Natural killer cell treated with Interleukin-12 subunit alpha and Interleukin-12 subunit beta and Interleukin-15 and Interleukin-18, amount 100 ng/mL, for 72 hours (primary cell): Measurements from ENCODE around the gene MPHOSPH8. TPM values are rescaled to one million over a fixed set of nuclear protein-coding genes. Genes with fewer than 3 reads are reported as not detected.

Experiments used
- ATAC-seq, 2 donors: fragments of 150-1000 bp; cut with Tn5 transposase in 1 of 2; sonication (Bioruptor Pico), chemical (Tn5 transposase) in 1 of 2; 2 replicates each; pipeline ENCODE4 v1.10.0; 2021
- DNase-seq: peaks from one replicate; pipeline ENCODE4 v3.0.0; 2022; ENCODE audit warnings: low spot score
- H3K27ac Mint-ChIP-seq, 2 donors: 1 replicate in 1 of 2; 2 replicates in 1 of 2; pipeline ENCODE4 v1.8.0; 2022; ENCODE audit warnings: mixed read lengths in 2 of 2, mild to moderate bottlenecking in 1 of 2, moderate library complexity in 1 of 2
- H3K27me3 Mint-ChIP-seq, 2 donors: 1 replicate in 1 of 2; 2 replicates in 1 of 2; pipeline ENCODE4 v1.8.0; 2022; ENCODE audit warnings: mixed read lengths in 2 of 2
- H3K36me3 Mint-ChIP-seq: one replicate; pipeline ENCODE4 v1.8.0; 2022; ENCODE audit warnings: mixed read lengths
- H3K4me1 Mint-ChIP-seq, 2 donors: 1 replicate in 1 of 2; 2 replicates in 1 of 2; pipeline ENCODE4 v1.8.0; 2022; ENCODE audit warnings: low read depth in 2 of 2, mixed read lengths in 2 of 2, mild to moderate bottlenecking in 1 of 2
- H3K4me3 Mint-ChIP-seq: one replicate; pipeline ENCODE4 v1.8.0; 2022; ENCODE audit warnings: mixed read lengths
- H3K9me3 Mint-ChIP-seq: 2 replicates; pipeline ENCODE4 v1.8.0; 2022; ENCODE audit warnings: mixed read lengths
- total RNA-seq, 2 donors: library from RNA; stranded (reverse); gene quantifications; one replicate each; pipeline ENCODE4 v1.2.3, GENCODE V29; 2022

The MPHOSPH8 gene
- total RNA-seq, 2 donors from 2014 or later: 33.4 to 39.0 TPM

DNA sequence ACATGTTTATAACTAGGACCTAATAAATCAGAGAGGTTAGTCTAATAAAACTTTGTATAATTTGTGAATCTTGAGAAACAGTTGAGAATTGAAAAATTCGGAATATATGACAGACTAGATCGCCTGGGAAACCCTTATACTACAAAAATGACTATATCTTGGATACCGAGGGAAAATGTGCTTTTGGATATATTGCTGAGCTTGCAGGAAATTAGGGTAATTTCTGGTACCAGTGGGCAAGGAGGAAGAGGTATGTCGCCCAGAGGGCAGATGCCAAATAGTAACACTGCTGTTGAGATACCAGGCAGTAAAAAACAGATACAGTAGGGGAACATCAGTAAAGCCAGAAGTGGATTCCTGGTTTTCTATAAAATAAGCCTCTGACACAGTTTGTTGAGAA is 17.3 kb downstream of the MPHOSPH8 start:
- H3K4me3 Mint-ChIP-seq: no peak overlapping the region
- no peak overlapping the region for H3K27ac Mint-ChIP-seq
- peaks cover 9 to 12% of the 10 kb centered on the region in 2 donors for H3K4me1 Mint-ChIP-seq
- ATAC-seq: no peak
- H3K36me3 Mint-ChIP-seq: peaks cover 35% of the 10 kb centered on the region
- H3K27me3 Mint-ChIP-seq: no peaks in the 10 kb centered on the region
- no peaks in the 10 kb centered on the region for H3K9me3 Mint-ChIP-seq
- no peak for DNase-seq

DNA sequence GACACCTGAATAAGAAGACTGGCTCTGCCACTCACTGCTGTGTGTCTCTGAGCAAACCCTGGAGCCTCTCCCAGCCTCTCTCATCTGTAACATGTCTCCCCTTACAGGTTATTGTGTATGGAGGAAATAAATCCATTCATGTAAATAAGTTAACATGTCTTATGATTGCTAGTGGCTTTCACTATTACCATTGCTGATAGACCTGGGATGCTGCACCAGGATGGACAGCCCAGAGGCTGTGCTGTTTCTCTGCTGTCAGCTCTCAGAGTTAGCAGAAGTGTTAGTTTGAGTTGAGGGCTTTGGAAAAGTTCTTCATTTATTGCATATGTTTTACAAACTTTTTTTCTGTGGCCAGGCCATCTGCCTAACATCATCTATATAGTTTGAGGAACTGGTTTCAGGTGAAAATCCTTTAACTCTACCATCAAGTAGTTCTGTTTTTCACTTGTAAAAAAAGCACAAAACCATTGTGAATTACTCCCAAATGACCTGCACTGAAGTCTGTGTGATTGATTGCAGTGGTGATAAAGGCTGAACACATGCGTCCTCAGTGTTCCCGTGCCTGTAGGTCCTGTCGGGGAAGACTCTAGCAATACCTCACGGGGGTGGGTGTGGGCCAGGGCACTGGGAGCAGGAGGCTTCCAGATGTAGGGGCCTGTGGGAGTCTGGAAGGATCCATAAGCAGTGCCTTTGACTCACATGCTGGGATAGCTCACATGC is 24.6 kb downstream of the MPHOSPH8 start:
- H3K9me3 Mint-ChIP-seq: no peaks in the 10 kb centered on the region
- no peak for ATAC-seq
- peaks cover 3 to 13% of the 10 kb centered on the region in 2 donors for H3K4me1 Mint-ChIP-seq
- no peaks in the 10 kb centered on the region for H3K27me3 Mint-ChIP-seq
- DNase-seq: no peak
- H3K4me3 Mint-ChIP-seq: no peak overlapping the region
- H3K27ac Mint-ChIP-seq: no peak overlapping the region
- peaks cover 18% of the 10 kb centered on the region for H3K36me3 Mint-ChIP-seq

DNA sequence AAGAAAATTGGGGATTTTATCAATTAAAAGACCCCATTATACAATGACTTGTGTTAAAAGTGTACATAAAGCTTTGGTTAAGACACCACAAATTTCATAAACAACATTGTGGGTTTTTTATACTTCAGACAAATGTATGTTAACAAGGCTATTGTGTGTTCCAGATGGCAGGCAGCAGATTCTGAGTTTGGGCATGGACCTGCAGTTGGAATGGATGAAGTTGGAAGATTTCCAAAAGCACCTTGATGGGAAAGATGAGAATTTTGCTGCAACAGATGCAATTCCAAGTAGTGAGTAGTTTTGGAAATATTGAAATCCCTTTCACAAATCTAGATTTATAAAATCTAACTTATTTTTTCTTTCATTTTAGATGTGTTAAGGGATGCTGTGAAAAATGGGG is 25.4 kb downstream of the MPHOSPH8 start:
- Mint-ChIP-seq H3K4me1 (peaks cover 0 to 13% of the 10 kb centered on the region in 2 donors), H3K27me3 (no peaks in the 10 kb centered on the region), H3K9me3 (no peaks in the 10 kb centered on the region), H3K4me3 (no peak overlapping the region), H3K27ac (no peak overlapping the region), H3K36me3 (peaks cover 12% of the 10 kb centered on the region)
- DNase-seq (no peak), ATAC-seq (no peak)

DNA sequence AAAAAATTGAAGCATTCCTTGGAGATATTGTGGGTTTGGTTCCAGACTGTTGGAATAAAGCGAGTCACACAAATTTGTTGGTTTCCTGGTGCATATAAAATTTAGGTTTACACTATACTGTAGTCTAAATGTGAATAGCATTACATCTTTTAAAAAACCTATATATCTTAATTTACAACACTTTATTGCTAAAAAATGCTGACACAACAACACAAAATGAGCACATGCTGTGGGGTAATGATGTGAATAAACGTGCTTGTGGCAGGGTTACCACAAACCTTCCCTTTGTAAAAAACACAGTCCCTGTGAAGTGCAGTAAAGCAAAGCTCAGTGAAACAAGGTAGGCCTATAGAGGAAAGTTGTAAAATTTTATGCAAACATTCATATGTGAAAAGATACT is 27.7 kb downstream of the MPHOSPH8 start:
- peaks cover 9 to 18% of the 10 kb centered on the region in 2 donors for H3K4me1 Mint-ChIP-seq
- H3K9me3 Mint-ChIP-seq: no peaks in the 10 kb centered on the region
- H3K4me3 Mint-ChIP-seq: no peak overlapping the region
- peaks cover 17% of the 10 kb centered on the region for H3K36me3 Mint-ChIP-seq
- no peak overlapping the region for H3K27ac Mint-ChIP-seq
- no peak for ATAC-seq
- no peak for DNase-seq
- H3K27me3 Mint-ChIP-seq: no peaks in the 10 kb centered on the region

DNA sequence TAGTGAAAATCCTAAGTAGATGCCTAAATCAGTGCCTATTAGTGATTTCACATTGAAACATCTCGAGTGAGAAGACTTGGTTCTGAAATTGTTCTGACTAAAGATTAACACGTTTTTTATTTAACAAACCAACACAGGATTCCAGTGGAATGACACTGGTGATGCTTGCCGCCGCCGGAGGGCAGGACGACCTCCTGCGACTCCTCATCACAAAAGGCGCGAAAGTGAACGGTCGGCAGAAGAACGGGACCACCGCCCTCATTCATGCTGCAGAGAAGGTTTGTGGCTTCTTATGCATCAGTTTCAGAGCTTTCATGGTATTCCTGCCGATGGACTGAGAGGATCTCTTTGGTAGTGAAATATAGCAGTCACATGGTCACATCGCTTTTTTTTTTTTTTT is 28.1 kb downstream of the MPHOSPH8 start:
- Mint-ChIP-seq H3K36me3 (peaks cover 17% of the 10 kb centered on the region), H3K4me1 (peaks cover 9 to 18% of the 10 kb centered on the region in 2 donors), H3K27me3 (no peaks in the 10 kb centered on the region), H3K9me3 (no peaks in the 10 kb centered on the region), H3K4me3 (no peak overlapping the region), H3K27ac (no peak overlapping the region)
- ATAC-seq (no peak), DNase-seq (no peak)

DNA sequence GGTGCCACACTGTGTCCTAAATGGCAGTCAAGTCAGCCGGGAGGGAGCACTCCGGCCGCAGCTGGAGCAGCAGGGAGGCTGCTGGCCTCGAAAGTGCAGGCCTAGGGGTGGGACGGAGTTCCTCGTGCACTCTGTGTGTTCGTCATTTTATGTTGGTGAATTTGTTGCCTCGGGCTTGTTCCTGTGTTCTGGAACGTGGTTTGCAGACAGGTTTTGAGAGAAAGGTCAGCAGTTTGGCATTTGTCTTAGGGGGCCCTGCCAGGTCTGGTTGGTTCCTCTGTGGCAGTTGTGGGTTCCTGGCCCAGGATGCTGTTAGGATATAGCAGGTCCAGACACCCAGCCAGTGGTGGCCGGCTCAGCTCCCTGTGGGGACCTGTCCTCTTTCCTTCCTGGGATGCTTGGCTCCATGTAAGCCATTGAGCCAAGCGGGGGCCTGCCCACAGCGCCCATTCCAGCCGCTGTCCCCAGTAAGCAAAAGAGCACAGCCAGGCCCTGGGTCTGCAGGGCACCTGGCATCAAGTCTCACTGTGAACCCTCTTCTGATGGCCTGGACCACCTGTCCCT is 30.0 kb downstream of the MPHOSPH8 start:
- peaks cover 18% of the 10 kb centered on the region for H3K36me3 Mint-ChIP-seq
- ATAC-seq (peak in 1 of 2 donors; percentile 8), DNase-seq (no peak)
- H3K27ac Mint-ChIP-seq: no peak overlapping the region
- no peaks in the 10 kb centered on the region for H3K9me3 Mint-ChIP-seq
- H3K27me3 Mint-ChIP-seq: no peaks in the 10 kb centered on the region
- H3K4me1 Mint-ChIP-seq: peaks cover 9 to 14% of the 10 kb centered on the region in 2 donors
- H3K4me3 Mint-ChIP-seq: no peak overlapping the region

DNA sequence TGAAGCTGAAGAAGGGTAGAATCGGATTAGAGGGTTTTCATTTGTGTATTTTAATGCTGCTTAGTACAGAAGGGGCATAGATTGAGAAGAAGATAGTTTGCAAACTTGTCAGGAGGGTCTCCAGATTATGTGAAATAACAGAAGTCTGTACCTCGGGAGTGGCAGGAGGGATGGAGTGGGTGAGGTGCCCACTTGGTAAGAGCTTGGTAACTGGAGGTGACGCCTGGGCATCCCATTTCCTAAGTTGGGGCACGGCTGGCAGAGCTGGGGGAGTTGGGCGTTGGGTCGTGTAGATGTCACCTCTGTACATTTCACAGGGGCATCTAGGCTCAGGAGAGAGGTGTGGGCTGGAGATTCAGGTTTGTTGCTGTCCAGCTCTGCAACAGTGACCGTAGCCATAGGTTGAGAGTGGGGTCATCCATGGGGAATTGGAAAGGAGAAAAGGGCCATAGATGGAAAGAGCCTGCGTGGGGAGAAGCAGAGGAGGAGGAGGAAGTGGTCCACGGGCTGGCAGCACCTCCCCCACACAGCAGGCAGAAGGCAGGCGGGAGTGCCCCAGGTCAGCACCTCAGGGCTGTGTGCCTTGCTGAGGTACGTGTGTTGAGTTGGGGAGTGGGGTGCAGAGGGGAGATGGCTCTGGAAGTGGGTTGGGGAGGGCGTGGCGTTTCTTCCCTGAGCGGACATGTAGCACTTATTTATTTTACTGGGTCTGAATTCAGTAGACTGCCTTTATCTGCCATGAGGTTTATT is 31.2 kb downstream of the MPHOSPH8 start:
- H3K36me3 Mint-ChIP-seq: peaks cover 17% of the 10 kb centered on the region
- H3K9me3 Mint-ChIP-seq: no peaks in the 10 kb centered on the region
- no peaks in the 10 kb centered on the region for H3K27me3 Mint-ChIP-seq
- H3K4me1 Mint-ChIP-seq: peaks cover 9 to 10% of the 10 kb centered on the region in 2 donors
- peak overlapping the region; percentile 0 to 34 for H3K27ac Mint-ChIP-seq
- no peak for ATAC-seq
- no peak overlapping the region for H3K4me3 Mint-ChIP-seq
- DNase-seq: no peak

DNA sequence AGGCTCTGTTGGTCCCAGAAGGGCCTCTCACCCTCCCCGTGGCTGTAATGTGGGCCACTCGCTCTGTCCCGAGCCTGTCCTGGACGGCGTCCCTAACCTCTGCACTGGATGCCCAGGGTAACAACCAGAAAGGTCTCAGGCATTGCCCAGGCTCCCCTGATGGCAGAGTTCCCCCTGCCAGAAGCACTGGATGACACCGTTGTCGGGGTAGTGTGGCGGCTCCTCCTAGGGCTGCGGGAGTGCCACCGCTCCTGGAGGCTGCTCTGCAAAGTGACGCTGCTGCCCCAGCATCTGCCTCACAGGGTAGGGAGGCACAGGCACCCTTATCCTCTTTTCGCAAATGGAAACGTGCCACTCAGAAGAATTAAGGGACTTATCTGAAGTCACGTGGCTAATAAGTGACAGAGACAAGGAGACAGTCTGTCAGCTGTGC is 32.0 kb downstream of the MPHOSPH8 start:
- no peak for DNase-seq
- peak; percentile 15 to 46 for ATAC-seq
- peaks cover 15% of the 10 kb centered on the region for H3K36me3 Mint-ChIP-seq
- H3K27ac Mint-ChIP-seq: peak overlapping the region; percentile 0 to 34
- no peaks in the 10 kb centered on the region for H3K9me3 Mint-ChIP-seq
- no peak overlapping the region for H3K4me3 Mint-ChIP-seq
- peaks cover 9 to 10% of the 10 kb centered on the region in 2 donors for H3K4me1 Mint-ChIP-seq
- no peaks in the 10 kb centered on the region for H3K27me3 Mint-ChIP-seq

DNA sequence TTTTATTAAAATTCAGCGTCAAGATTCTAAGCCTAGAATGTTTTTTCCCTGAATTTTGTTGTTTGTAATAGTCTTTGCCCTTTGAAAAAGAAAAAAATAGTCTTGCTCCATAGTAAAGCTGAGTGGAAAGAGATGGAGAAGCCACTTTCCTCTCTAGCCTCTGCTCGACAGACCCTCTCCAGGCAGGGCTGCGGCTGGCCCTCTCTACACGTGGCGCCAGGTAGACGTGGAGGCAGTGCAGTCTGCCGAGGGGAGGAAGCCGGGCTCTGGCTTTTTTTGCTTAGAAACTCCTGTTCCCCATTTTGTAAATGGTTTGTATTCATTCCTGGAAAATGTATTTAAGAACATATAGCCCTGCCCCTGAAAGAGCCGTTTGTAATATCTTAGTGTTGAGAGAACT is 35.3 kb downstream of the MPHOSPH8 start:
- Mint-ChIP-seq H3K27ac (no peak overlapping the region), H3K4me3 (no peak overlapping the region), H3K27me3 (no peaks in the 10 kb centered on the region), H3K36me3 (peaks cover 23% of the 10 kb centered on the region), H3K9me3 (no peaks in the 10 kb centered on the region), H3K4me1 (peaks cover 9 to 14% of the 10 kb centered on the region in 2 donors)
- no peak for ATAC-seq
- DNase-seq: no peak

DNA sequence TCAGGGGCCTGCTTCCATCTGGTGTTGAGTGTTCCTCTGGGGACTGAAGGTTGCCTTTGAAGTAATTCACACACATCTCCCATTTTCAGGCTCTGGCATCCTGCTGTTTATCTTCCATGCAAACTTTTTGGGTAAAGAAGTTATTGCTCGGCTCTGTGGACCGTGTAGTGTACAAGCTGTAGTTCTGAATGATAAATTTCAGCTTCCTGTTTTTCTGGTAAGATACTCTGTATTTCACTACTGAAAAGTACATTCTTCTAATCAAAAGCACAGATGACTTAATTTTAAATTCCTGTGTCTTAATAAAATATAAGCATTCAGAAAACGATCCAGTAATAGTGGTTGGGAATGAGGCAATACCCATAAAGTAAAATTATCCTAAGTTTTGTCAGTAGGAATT is 36.7 kb downstream of the MPHOSPH8 start:
- Mint-ChIP-seq H3K27me3 (no peaks in the 10 kb centered on the region), H3K4me3 (no peak overlapping the region), H3K9me3 (no peaks in the 10 kb centered on the region), H3K27ac (no peak overlapping the region), H3K36me3 (peaks cover 27% of the 10 kb centered on the region), H3K4me1 (peaks cover 0 to 7% of the 10 kb centered on the region in 2 donors)
- DNase-seq: no peak
- ATAC-seq: no peak

DNA sequence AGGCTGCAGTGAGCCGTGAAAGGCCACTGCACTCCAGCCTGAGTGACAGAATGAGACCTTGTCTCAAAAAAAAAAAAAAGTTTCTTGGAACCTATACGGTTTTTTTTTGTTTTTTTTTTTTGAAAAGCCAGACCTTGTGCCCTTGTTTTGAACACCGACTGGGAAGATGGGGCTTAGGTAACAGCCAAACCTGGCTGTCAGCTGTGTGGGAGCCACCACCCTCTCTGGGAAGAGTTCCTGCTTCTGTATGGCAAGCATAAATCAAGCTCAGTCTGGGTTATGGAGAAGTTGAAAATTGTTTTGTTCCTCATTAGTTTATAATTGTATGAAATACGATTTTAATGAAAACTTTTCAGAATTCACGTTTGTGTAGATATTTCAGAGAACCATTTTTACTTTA is 39.5 kb downstream of the MPHOSPH8 start:
- DNase-seq (no peak), ATAC-seq (no peak)
- Mint-ChIP-seq H3K27me3 (no peaks in the 10 kb centered on the region), H3K27ac (peak overlapping the region; percentile 5 to 54), H3K4me1 (peaks cover 0 to 13% of the 10 kb centered on the region in 2 donors), H3K9me3 (no peaks in the 10 kb centered on the region), H3K36me3 (peaks cover 34% of the 10 kb centered on the region), H3K4me3 (no peak overlapping the region)

DNA sequence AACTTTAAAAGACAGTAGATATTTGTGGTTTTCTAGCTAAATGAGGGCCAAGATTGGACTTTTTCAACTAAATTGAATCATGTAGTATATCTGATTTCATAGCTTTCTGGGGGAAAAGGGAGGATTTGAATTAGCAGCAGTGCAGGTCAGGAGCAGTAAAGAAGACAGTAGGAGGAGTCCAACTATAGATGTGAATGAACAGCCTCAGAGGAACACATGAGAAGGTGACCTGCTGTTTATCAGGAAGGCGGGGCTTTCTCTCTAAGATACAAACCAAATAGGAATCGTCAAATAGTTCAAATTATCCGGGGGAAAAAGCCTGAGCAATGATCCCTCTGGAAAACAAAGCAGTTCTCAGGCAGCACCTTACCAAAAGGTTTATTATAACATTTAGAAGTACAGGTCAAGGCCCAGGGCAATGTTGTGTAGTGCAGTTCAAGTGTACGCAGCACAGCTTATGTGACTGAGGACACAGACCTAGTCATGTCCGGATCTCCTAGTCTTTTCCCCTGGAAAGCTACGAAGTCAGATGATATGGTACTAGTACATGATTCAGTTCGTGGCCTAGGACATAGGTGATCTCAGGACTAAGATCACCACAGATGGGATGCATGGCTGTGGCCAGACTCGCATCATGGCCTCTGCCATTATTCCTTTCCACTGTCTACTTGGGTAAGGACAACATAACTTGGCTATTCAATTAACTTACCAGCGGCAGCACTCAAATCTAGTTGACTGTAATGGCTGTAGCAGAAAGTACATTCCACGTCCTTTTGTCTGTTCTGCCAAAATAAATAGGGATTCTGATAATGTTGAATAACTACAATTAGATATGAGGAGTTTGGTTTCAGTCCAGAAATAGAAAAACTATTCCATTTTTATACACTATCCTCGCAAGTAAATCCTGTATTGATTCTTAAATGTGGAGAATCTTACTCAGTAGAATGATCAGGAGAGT is 40.3 kb downstream of the MPHOSPH8 start:
- Mint-ChIP-seq H3K27ac (peak overlapping the region; percentile 23 to 54), H3K9me3 (no peaks in the 10 kb centered on the region), H3K4me1 (peaks cover 0 to 13% of the 10 kb centered on the region in 2 donors)

DNA sequence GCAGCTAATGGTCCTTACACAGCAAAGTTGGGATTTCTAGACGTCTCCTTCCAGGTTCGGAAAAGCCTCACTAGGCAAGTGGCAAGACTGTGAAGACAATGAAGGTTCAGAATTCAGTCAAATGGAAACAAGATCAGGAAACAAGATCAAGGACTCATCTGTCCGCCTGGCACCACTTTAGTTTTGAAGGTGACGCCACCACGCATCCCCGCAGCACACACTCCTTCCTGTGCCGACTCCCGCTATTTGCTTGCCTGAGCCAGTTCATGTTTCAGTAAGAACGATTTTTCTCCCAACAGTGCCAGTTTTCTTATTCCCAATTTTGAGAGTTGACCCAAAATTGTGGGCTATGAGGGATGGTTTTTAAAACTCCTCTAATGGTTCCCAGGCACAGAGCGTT is 41.4 kb downstream of the MPHOSPH8 start:
- Mint-ChIP-seq H3K4me3 (no peak overlapping the region), H3K27me3 (no peaks in the 10 kb centered on the region), H3K4me1 (peaks cover 0 to 13% of the 10 kb centered on the region in 2 donors), H3K27ac (peak overlapping the region; percentile 23 to 41), H3K9me3 (no peaks in the 10 kb centered on the region), H3K36me3 (peaks cover 29% of the 10 kb centered on the region)
- DNase-seq (no peak), ATAC-seq (no peak)

More for the DNA sequence above, 40.3 kb downstream of the MPHOSPH8 start:
- peaks cover 31% of the 10 kb centered on the region for H3K36me3 Mint-ChIP-seq
- no peak overlapping the region for H3K4me3 Mint-ChIP-seq
- no peaks in the 10 kb centered on the region for H3K27me3 Mint-ChIP-seq
- no peak for DNase-seq
- ATAC-seq: no peak
